GM12878 (cell line): Measurements from ENCODE around the gene HAO1. TPM values are rescaled to one million over a fixed set of nuclear protein-coding genes. Genes with fewer than 3 reads are reported as not detected.

Source experiments
- CBX5 ChIP-seq: sonication (generic); IDR thresholded peaks from 2 replicates; pipeline ENCODE4 v1.6.1; 2016; ENCODE audit warnings: low read depth, moderate library complexity, mild to moderate bottlenecking, inconsistent platforms
- FOS ChIP-seq: IDR thresholded peaks from 3 replicates; pipeline ENCODE4 v1.6.1; 2011; ENCODE audit warnings: borderline replicate concordance; ENCODE audit not compliant: insufficient read length; ENCODE audit errors: extremely low read depth
- FOXK2 ChIP-seq: fragments of 450-650 bp; IDR thresholded peaks from 2 replicates; pipeline ENCODE4 v1.6.1; 2017; ENCODE audit warnings: mild to moderate bottlenecking, moderate library complexity
- IRF4 ChIP-seq: IDR thresholded peaks from 2 replicates; pipeline ENCODE4 v1.6.1; 2011; ENCODE audit warnings: low read depth, low read length
- KAT2A ChIP-seq: conservative IDR thresholded peaks from 2 replicates; pipeline ENCODE4 v1.6.1; 2011; ENCODE audit warnings: low read depth, low read length; ENCODE audit not compliant: control insufficient read depth
- NFXL1 ChIP-seq: fragments of 450-650 bp; IDR thresholded peaks from 2 replicates; pipeline ENCODE4 v1.6.1; 2017; ENCODE audit warnings: antibody characterized with exemption, mild to moderate bottlenecking, borderline replicate concordance
- RAD21 ChIP-seq: IDR thresholded peaks from 2 replicates; pipeline ENCODE4 v1.6.1; 2011; ENCODE audit warnings: mild to moderate bottlenecking, low read depth, low read length, moderate library complexity; ENCODE audit not compliant: insufficient read depth
- RB1 ChIP-seq: fragments of 450-650 bp; formaldehyde crosslinking; IDR thresholded peaks from 2 replicates; pipeline ENCODE4 v1.6.1; 2017; ENCODE audit warnings: mild to moderate bottlenecking, borderline replicate concordance
- ZBED1 ChIP-seq: IDR thresholded peaks from 2 replicates; pipeline ENCODE4 v1.6.1; 2016; ENCODE audit warnings: borderline replicate concordance
- polyA plus RNA-seq, 11 experiments: library from polyadenylated mRNA; depleted of rRNA in 4 of 11; unstranded in 6 of 11; stranded (reverse) in 5 of 11; fragments of >200 nt; fragmentation: Nextera tagmentation in 4 of 11; fragmentation: Illumina TruSeq in 1 of 11; extraction: Ambion mirVana in 4 of 11; extraction: Trizol in 1 of 11; gene quantifications; 1 replicate in 1 of 11; 2 replicates in 10 of 11; pipeline versions ENCODE4 v1.2.1 to v1.2.3, GENCODE V29; 2011 to 2016; ENCODE audit warnings: inconsistent platforms in 2 of 11, missing spikeins in 2 of 11, low read depth in 1 of 11
- total RNA-seq, 4 experiments: library from RNA; depleted of rRNA in 3 of 4; stranded (reverse); fragments of >200 nt in 3 of 4; fragmentation: Illumina TruSeq in 1 of 4; extraction: Trizol in 1 of 4; gene quantifications; 2 replicates each; pipeline versions ENCODE4 v1.2.1 to v1.2.3, GENCODE V29; 2013 to 2021
- TF ChIP-seq, protein P1 (sequence below): fragments of 150-350 bp; IDR thresholded peaks from 2 replicates; pipeline ENCODE4 v1.6.1; 2016; ENCODE audit warnings: low read depth, low read length
- TF ChIP-seq, protein P2 (sequence below): fragments of 450-650 bp; IDR thresholded peaks from 2 replicates; pipeline ENCODE4 v1.6.1; 2017; ENCODE audit warnings: mild to moderate bottlenecking, moderate library complexity
- TF ChIP-seq, protein P3 (sequence below): IDR thresholded peaks from 2 replicates; pipeline ENCODE4 v1.6.1; 2012; ENCODE audit warnings: improper control_type of control experiment, low read depth, low read length; ENCODE audit not compliant: insufficient replicate concordance
- TF ChIP-seq, protein P4 (sequence below): IDR thresholded peaks from 2 replicates; pipeline ENCODE4 v1.6.1; 2012; ENCODE audit warnings: low read depth, low read length, improper control_type of control experiment

The HAO1 gene
- total and polyA plus RNA-seq, 10 of the 15 experiments (the other 5 are each of a cell fraction or from before 2014, with no cell fraction given): 0.03 to 0.29 (median 0.05) TPM; not detected in 7

DNA sequence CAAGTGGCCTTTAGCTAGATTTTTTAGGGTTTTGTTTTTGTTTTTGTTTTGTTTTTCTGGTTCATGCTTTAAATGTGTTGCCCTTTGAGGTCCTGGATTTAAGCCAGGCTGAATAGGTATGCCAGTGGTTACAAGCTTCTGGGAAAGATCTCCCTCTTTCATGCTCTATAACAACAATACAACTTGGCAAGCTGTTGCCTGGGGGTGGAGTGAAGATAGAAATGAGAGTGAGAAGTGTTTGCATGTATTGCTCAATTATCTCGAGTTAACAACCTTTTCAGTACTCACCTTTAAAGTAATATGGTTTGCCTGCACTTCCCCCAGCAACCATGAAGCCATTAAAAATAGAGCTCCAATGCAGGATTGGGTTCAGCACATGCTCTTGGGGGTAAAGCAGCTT, 19.2 kb upstream of the HAO1 start (continued):
- TF ChIP-seq, protein P1, sequence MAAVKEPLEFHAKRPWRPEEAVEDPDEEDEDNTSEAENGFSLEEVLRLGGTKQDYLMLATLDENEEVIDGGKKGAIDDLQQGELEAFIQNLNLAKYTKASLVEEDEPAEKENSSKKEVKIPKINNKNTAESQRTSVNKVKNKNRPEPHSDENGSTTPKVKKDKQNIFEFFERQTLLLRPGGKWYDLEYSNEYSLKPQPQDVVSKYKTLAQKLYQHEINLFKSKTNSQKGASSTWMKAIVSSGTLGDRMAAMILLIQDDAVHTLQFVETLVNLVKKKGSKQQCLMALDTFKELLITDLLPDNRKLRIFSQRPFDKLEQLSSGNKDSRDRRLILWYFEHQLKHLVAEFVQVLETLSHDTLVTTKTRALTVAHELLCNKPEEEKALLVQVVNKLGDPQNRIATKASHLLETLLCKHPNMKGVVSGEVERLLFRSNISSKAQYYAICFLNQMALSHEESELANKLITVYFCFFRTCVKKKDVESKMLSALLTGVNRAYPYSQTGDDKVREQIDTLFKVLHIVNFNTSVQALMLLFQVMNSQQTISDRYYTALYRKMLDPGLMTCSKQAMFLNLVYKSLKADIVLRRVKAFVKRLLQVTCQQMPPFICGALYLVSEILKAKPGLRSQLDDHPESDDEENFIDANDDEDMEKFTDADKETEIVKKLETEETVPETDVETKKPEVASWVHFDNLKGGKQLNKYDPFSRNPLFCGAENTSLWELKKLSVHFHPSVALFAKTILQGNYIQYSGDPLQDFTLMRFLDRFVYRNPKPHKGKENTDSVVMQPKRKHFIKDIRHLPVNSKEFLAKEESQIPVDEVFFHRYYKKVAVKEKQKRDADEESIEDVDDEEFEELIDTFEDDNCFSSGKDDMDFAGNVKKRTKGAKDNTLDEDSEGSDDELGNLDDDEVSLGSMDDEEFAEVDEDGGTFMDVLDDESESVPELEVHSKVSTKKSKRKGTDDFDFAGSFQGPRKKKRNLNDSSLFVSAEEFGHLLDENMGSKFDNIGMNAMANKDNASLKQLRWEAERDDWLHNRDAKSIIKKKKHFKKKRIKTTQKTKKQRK: no peak
- TF ChIP-seq KAT2A (no peak), RB1 (no peak), RAD21 (no peak), NFXL1 (no peak), FOXK2 (no peak), CBX5 (no peak), ZBED1 (no peak), FOS (no peak), IRF4 (no peak)
- TF ChIP-seq, protein P2, sequence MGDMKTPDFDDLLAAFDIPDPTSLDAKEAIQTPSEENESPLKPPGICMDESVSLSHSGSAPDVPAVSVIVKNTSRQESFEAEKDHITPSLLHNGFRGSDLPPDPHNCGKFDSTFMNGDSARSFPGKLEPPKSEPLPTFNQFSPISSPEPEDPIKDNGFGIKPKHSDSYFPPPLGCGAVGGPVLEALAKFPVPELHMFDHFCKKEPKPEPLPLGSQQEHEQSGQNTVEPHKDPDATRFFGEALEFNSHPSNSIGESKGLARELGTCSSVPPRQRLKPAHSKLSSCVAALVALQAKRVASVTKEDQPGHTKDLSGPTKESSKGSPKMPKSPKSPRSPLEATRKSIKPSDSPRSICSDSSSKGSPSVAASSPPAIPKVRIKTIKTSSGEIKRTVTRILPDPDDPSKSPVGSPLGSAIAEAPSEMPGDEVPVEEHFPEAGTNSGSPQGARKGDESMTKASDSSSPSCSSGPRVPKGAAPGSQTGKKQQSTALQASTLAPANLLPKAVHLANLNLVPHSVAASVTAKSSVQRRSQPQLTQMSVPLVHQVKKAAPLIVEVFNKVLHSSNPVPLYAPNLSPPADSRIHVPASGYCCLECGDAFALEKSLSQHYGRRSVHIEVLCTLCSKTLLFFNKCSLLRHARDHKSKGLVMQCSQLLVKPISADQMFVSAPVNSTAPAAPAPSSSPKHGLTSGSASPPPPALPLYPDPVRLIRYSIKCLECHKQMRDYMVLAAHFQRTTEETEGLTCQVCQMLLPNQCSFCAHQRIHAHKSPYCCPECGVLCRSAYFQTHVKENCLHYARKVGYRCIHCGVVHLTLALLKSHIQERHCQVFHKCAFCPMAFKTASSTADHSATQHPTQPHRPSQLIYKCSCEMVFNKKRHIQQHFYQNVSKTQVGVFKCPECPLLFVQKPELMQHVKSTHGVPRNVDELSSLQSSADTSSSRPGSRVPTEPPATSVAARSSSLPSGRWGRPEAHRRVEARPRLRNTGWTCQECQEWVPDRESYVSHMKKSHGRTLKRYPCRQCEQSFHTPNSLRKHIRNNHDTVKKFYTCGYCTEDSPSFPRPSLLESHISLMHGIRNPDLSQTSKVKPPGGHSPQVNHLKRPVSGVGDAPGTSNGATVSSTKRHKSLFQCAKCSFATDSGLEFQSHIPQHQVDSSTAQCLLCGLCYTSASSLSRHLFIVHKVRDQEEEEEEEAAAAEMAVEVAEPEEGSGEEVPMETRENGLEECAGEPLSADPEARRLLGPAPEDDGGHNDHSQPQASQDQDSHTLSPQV: no peak
- TF ChIP-seq, protein P3, sequence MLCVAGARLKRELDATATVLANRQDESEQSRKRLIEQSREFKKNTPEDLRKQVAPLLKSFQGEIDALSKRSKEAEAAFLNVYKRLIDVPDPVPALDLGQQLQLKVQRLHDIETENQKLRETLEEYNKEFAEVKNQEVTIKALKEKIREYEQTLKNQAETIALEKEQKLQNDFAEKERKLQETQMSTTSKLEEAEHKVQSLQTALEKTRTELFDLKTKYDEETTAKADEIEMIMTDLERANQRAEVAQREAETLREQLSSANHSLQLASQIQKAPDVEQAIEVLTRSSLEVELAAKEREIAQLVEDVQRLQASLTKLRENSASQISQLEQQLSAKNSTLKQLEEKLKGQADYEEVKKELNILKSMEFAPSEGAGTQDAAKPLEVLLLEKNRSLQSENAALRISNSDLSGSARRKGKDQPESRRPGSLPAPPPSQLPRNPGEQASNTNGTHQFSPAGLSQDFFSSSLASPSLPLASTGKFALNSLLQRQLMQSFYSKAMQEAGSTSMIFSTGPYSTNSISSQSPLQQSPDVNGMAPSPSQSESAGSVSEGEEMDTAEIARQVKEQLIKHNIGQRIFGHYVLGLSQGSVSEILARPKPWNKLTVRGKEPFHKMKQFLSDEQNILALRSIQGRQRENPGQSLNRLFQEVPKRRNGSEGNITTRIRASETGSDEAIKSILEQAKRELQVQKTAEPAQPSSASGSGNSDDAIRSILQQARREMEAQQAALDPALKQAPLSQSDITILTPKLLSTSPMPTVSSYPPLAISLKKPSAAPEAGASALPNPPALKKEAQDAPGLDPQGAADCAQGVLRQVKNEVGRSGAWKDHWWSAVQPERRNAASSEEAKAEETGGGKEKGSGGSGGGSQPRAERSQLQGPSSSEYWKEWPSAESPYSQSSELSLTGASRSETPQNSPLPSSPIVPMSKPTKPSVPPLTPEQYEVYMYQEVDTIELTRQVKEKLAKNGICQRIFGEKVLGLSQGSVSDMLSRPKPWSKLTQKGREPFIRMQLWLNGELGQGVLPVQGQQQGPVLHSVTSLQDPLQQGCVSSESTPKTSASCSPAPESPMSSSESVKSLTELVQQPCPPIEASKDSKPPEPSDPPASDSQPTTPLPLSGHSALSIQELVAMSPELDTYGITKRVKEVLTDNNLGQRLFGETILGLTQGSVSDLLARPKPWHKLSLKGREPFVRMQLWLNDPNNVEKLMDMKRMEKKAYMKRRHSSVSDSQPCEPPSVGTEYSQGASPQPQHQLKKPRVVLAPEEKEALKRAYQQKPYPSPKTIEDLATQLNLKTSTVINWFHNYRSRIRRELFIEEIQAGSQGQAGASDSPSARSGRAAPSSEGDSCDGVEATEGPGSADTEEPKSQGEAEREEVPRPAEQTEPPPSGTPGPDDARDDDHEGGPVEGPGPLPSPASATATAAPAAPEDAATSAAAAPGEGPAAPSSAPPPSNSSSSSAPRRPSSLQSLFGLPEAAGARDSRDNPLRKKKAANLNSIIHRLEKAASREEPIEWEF: no peak
- TF ChIP-seq, protein P4, sequence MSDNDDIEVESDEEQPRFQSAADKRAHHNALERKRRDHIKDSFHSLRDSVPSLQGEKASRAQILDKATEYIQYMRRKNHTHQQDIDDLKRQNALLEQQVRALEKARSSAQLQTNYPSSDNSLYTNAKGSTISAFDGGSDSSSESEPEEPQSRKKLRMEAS: no peak
- TF ChIP-seq, all 136 proteins: peak for 0
